ENCODE measurements around the gene MUC22. TPM values are rescaled to one million over a fixed set of nuclear protein-coding genes. Genes with fewer than 3 reads are reported as not detected.

MUC22 gene
- total and polyA plus RNA-seq, 2 donors (not counting 1 experiment from before 2014, with no cell fraction given) = not detected

- Histone ChIP-seq H3K27me3 (ENCODE audit: control insufficient read depth, insufficient read depth, low read length) (no peaks in the 10 kb centered on the region), H2AFZ (ENCODE audit: low read length) (no peak overlapping the region), H3K36me3 (ENCODE audit: control insufficient read depth, insufficient read depth, low read length) (no peaks in the 10 kb centered on the region), H4K20me1 (ENCODE audit: control insufficient read depth, extremely low read depth, insufficient read depth, low read length) (no peaks in the 10 kb centered on the region), H3K9ac (ENCODE audit: insufficient read depth, low read length) (no peak overlapping the region), H3K79me2 (ENCODE audit: control insufficient read depth, insufficient read depth, low read length) (no peaks in the 10 kb centered on the region), H3K4me2 (ENCODE audit: extremely low read depth, insufficient read depth, low read length) (no peak overlapping the region), H3K4me1 (ENCODE audit: control insufficient read depth, extremely low read depth, insufficient read depth, low read length) (no peaks in the 10 kb centered on the region), H3K27ac (ENCODE audit: insufficient read depth, low read length) (no peak overlapping the region), H3K9me3 (ENCODE audit: control insufficient read depth, insufficient read depth, low read depth, low read length) (no peaks in the 10 kb centered on the region), H3K4me3 (replicated peaks in 1 of 4; ENCODE audit: control extremely low read depth in 1 of 4, insufficient read depth in 1 of 4, low read depth in 3 of 4, low read length in 4 of 4) (no peak overlapping the region)
- no peak for TF ChIP-seq EZH2 (IDR thresholded peaks at IDR 0.05; ENCODE audit: low read length, missing control alignments)
- TF ChIP-seq, protein P1, sequence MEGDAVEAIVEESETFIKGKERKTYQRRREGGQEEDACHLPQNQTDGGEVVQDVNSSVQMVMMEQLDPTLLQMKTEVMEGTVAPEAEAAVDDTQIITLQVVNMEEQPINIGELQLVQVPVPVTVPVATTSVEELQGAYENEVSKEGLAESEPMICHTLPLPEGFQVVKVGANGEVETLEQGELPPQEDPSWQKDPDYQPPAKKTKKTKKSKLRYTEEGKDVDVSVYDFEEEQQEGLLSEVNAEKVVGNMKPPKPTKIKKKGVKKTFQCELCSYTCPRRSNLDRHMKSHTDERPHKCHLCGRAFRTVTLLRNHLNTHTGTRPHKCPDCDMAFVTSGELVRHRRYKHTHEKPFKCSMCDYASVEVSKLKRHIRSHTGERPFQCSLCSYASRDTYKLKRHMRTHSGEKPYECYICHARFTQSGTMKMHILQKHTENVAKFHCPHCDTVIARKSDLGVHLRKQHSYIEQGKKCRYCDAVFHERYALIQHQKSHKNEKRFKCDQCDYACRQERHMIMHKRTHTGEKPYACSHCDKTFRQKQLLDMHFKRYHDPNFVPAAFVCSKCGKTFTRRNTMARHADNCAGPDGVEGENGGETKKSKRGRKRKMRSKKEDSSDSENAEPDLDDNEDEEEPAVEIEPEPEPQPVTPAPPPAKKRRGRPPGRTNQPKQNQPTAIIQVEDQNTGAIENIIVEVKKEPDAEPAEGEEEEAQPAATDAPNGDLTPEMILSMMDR (conservative IDR thresholded peaks at IDR 0.05 in 1 of 2, IDR thresholded peaks at IDR 0.05 in 1 of 2; ENCODE audit: low read depth in 1 of 2, low read length in 2 of 2) = no peak
- DNase-seq (ENCODE audit: low read depth in 2 of 2) = no peak
Observed at GRCh38 chr6:30990422-30991086, 19.7 kb upstream of the MUC22 start.

DNA sequence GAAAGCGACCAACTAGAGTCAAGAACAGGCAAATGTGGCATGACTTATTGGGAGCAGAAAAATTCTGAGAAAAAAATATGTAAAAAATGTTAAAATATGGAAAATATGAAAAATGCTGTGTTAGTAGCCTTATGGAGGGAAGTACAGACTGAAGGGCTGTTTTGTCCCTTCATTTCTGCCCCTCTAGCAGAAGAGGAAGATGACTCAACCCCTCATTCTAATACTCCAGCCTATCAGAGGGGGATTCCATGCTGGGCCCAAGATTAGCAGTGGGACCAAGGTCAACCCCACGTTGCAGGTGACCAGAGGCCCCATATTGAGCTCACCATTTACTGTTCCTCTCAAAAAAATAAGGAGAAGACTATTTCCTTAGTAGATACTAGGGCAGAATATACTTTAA lies 18.4 kb upstream of the MUC22 start:
- Histone ChIP-seq H3K27me3 (ENCODE audit: control insufficient read depth, insufficient read depth, low read length) (no peaks in the 10 kb centered on the region), H4K20me1 (ENCODE audit: control insufficient read depth, extremely low read depth, insufficient read depth, low read length) (no peaks in the 10 kb centered on the region), H3K4me2 (ENCODE audit: extremely low read depth, insufficient read depth, low read length) (no peak overlapping the region), H3K4me1 (ENCODE audit: control insufficient read depth, extremely low read depth, insufficient read depth, low read length) (no peaks in the 10 kb centered on the region), H2AFZ (ENCODE audit: low read length) (no peak overlapping the region), H3K27ac (ENCODE audit: insufficient read depth, low read length) (no peak overlapping the region), H3K79me2 (ENCODE audit: control insufficient read depth, insufficient read depth, low read length) (no peaks in the 10 kb centered on the region), H3K9ac (ENCODE audit: insufficient read depth, low read length) (no peak overlapping the region), H3K9me3 (ENCODE audit: control insufficient read depth, insufficient read depth, low read depth, low read length) (no peaks in the 10 kb centered on the region), H3K36me3 (ENCODE audit: control insufficient read depth, insufficient read depth, low read length) (no peaks in the 10 kb centered on the region), H3K4me3 (replicated peaks in 1 of 4; ENCODE audit: control extremely low read depth in 1 of 4, insufficient read depth in 1 of 4, low read depth in 3 of 4, low read length in 4 of 4) (no peak overlapping the region)
- TF ChIP-seq EZH2 (IDR thresholded peaks at IDR 0.05; ENCODE audit: low read length, missing control alignments) = no peak
- TF ChIP-seq, protein P1 (conservative IDR thresholded peaks at IDR 0.05 in 1 of 2, IDR thresholded peaks at IDR 0.05 in 1 of 2; ENCODE audit: low read depth in 1 of 2, low read length in 2 of 2) = no peak
- DNase-seq (ENCODE audit: low read depth in 2 of 2) = no peak

DNA sequence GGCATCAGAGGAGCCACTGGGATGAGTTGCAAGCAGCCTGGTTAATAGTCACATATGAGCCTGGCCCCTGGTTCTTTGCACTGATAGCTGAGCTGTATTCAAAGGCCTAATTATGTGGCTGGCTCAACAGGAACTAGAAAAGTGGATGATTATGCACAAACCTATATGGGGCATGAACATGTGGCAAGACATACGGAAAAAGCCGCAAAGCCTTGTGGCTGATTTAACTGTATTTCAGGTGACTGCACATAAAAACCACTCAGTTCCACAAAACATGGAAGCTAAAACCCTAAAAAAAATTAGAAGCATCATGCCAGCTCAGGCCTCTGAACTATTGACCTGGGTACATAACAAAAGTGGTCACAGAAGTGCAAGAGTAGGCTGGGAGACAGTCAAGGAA lies 13.0 kb upstream of the MUC22 start:
- no peak overlapping the region for H3K4me3 ChIP-seq (replicated peaks in 1 of 4; ENCODE audit: control extremely low read depth in 1 of 4, insufficient read depth in 1 of 4, low read depth in 3 of 4, low read length in 4 of 4)
- TF ChIP-seq, protein P1 (conservative IDR thresholded peaks at IDR 0.05 in 1 of 2, IDR thresholded peaks at IDR 0.05 in 1 of 2; ENCODE audit: low read depth in 1 of 2, low read length in 2 of 2) = no peak
- no peak for TF ChIP-seq EZH2 (IDR thresholded peaks at IDR 0.05; ENCODE audit: low read length, missing control alignments)
- H3K9ac ChIP-seq (ENCODE audit: insufficient read depth, low read length) = no peak overlapping the region
- H3K27ac ChIP-seq (ENCODE audit: insufficient read depth, low read length) = no peak overlapping the region
- no peaks in the 10 kb centered on the region for H3K4me1 ChIP-seq (ENCODE audit: control insufficient read depth, extremely low read depth, insufficient read depth, low read length)
- no peak overlapping the region for H3K4me2 ChIP-seq (ENCODE audit: extremely low read depth, insufficient read depth, low read length)
- no peak for DNase-seq (ENCODE audit: low read depth in 2 of 2)
- no peaks in the 10 kb centered on the region for H3K36me3 ChIP-seq (ENCODE audit: control insufficient read depth, insufficient read depth, low read length)
- no peaks in the 10 kb centered on the region for H4K20me1 ChIP-seq (ENCODE audit: control insufficient read depth, extremely low read depth, insufficient read depth, low read length)
- no peak overlapping the region for H2AFZ ChIP-seq (ENCODE audit: low read length)
- H3K9me3 ChIP-seq (ENCODE audit: control insufficient read depth, insufficient read depth, low read depth, low read length) = no peaks in the 10 kb centered on the region
- H3K79me2 ChIP-seq (ENCODE audit: control insufficient read depth, insufficient read depth, low read length) = no peaks in the 10 kb centered on the region
- H3K27me3 ChIP-seq (ENCODE audit: control insufficient read depth, insufficient read depth, low read length) = peaks cover 2% of the 10 kb centered on the region

Data from fibroblast of lung (primary cell).